HG02798 (cell line): ENCODE results near the gene LDLRAD4.

Source experiments
- ATAC-seq: cut with Tn5 transposase; IDR thresholded peaks from one replicate; pipeline ENCODE4 v1.9.1; 2021; ENCODE audit warnings: mild to moderate bottlenecking; ENCODE audit not compliant: unreplicated experiment, poor library complexity

Gene LDLRAD4

GRCh38 chr18:13226533-13227144, 8.1 kb downstream of the LDLRAD4 start:
- no peak for ATAC-seq

GRCh38 chr18:13227910-13228309, 9.3 kb downstream of the LDLRAD4 start:
- ATAC-seq, result no peak

- no peak for ATAC-seq
These were observed 10.6 kb downstream of the LDLRAD4 start for GRCh38 chr18:13229001-13229671.

GRCh38 chr18:13231151-13231550, 12.6 kb downstream of the LDLRAD4 start:
- ATAC-seq, result no peak

GRCh38 chr18:13232086-13232917, 13.7 kb downstream of the LDLRAD4 start:
- no peak for ATAC-seq

GRCh38 chr18:13232971-13233786, 14.6 kb downstream of the LDLRAD4 start:
- no peak for ATAC-seq

GRCh38 chr18:13233787-13234783, 15.5 kb downstream of the LDLRAD4 start:
- no peak for ATAC-seq

- ATAC-seq, result no peak
These were observed 16.9 kb downstream of the LDLRAD4 start for GRCh38 chr18:13235421-13235831.

GRCh38 chr18:13235981-13236380, 17.4 kb downstream of the LDLRAD4 start:
- no peak for ATAC-seq

- ATAC-seq, result no peak
These were observed 17.9 kb downstream of the LDLRAD4 start for GRCh38 chr18:13236411-13236810.

- no peak for ATAC-seq
These were observed 18.5 kb downstream of the LDLRAD4 start for GRCh38 chr18:13237073-13237472.

GRCh38 chr18:13237641-13238040, 19.1 kb downstream of the LDLRAD4 start:
- ATAC-seq, result no peak

GRCh38 chr18:13239171-13239956, 20.8 kb downstream of the LDLRAD4 start:
- no peak for ATAC-seq

GRCh38 chr18:13240060-13240725, 21.6 kb downstream of the LDLRAD4 start:
- no peak for ATAC-seq

GRCh38 chr18:13241083-13241892, 22.7 kb downstream of the LDLRAD4 start:
- no peak for ATAC-seq

GRCh38 chr18:13241893-13242175, 23.3 kb downstream of the LDLRAD4 start:
- no peak for ATAC-seq

GRCh38 chr18:13242797-13243196, 24.2 kb downstream of the LDLRAD4 start:
- no peak for ATAC-seq
